Measurements from ENCODE around the gene TTLL7.
A peak's percentile ranks its signal among the peaks of the same experiment; 100 is the strongest.

TTLL7 gene

GRCh38 chr1:83998498-83999315, at the start of gene TTLL7:
Gene TTLL7 (minus strand): TSS chr1:83999132. CDS start chr1:83952211, 46,921 bp downstream.
- DNase-seq (ENCODE audit: low spot score): peak; percentile 69

GRCh38 chr1:84042461-84042860, 43.5 kb upstream of the TTLL7 start:
- no peak for DNase-seq (ENCODE audit: low spot score)

- DNase-seq (ENCODE audit: low spot score): no peak
These were observed 39.1 kb upstream of the TTLL7 start for GRCh38 chr1:84037758-84038611.

- no peak for DNase-seq (ENCODE audit: low spot score)
These were observed 32.9 kb upstream of the TTLL7 start for GRCh38 chr1:84031802-84032327.

- no peak for DNase-seq (ENCODE audit: low spot score)
These were observed 28.4 kb upstream of the TTLL7 start for GRCh38 chr1:84027368-84027767.

GRCh38 chr1:84025966-84026365, 27.0 kb upstream of the TTLL7 start:
- DNase-seq (ENCODE audit: low spot score): no peak

GRCh38 chr1:84021822-84022221, 22.9 kb upstream of the TTLL7 start:
- no peak for DNase-seq (ENCODE audit: low spot score)

GRCh38 chr1:84020151-84020550, 21.2 kb upstream of the TTLL7 start:
- no peak for DNase-seq (ENCODE audit: low spot score)

- DNase-seq (ENCODE audit: low spot score): no peak
These were observed 20.3 kb upstream of the TTLL7 start for GRCh38 chr1:84019217-84019616.

- DNase-seq (ENCODE audit: low spot score): no peak
These were observed 14.8 kb upstream of the TTLL7 start for GRCh38 chr1:84013708-84014107.

- DNase-seq (ENCODE audit: low spot score): no peak
These were observed 13.1 kb upstream of the TTLL7 start for GRCh38 chr1:84012018-84012417.

GRCh38 chr1:84010136-84010535, 11.2 kb upstream of the TTLL7 start:
- DNase-seq (ENCODE audit: low spot score): no peak

GRCh38 chr1:84008631-84009030, 9.7 kb upstream of the TTLL7 start:
- DNase-seq (ENCODE audit: low spot score): no peak

GRCh38 chr1:84006591-84006990, 7.7 kb upstream of the TTLL7 start:
- no peak for DNase-seq (ENCODE audit: low spot score)

- no peak for DNase-seq (ENCODE audit: low spot score)
These were observed 2.6 kb upstream of the TTLL7 start for GRCh38 chr1:84001501-84001900.

GRCh38 chr1:84000954-84001495, 2.1 kb upstream of the TTLL7 start:
- no peak for DNase-seq (ENCODE audit: low spot score)

GRCh38 chr1:84000196-84000885, 1.4 kb upstream of the TTLL7 start:
- no peak for DNase-seq (ENCODE audit: low spot score)

GRCh38 chr1:83999316-83999819, 436 bp upstream of the TTLL7 start:
- peak; percentile 66 for DNase-seq (ENCODE audit: low spot score)

GRCh38 chr1:83998205-83998497, 781 bp downstream of the TTLL7 start:
- no peak for DNase-seq (ENCODE audit: low spot score)

GRCh38 chr1:83997631-83998030, 1.3 kb downstream of the TTLL7 start:
- DNase-seq (ENCODE audit: low spot score): no peak

- DNase-seq (ENCODE audit: low spot score): no peak
These were observed 2.3 kb downstream of the TTLL7 start for GRCh38 chr1:83996621-83997020.

- no peak for DNase-seq (ENCODE audit: low spot score)
These were observed 2.7 kb downstream of the TTLL7 start for GRCh38 chr1:83996191-83996590.
